ENCODE data around the gene ZMPSTE24.
A peak's percentile ranks its signal among the peaks of the same experiment; 100 is the strongest.
"Not testable (repeated sequence)": the region's sequence is repeated elsewhere in the genome, so short reads cannot be mapped to it uniquely, and the experiment has no call there.

The ZMPSTE24 gene

GRCh38 chr1:40257688-40258444, at the start of gene ZMPSTE24:
ZMPSTE24 (plus strand) TSS chr1:40258236; CDS start chr1:40258272, 36 bp downstream.
- peak; percentile 97 for DNase-seq

GRCh38 chr1:40210511-40211204, 47.4 kb upstream of the ZMPSTE24 start:
- DNase-seq, result no peak

GRCh38 chr1:40218333-40218732, 39.7 kb upstream of the ZMPSTE24 start:
- no peak for DNase-seq

GRCh38 chr1:40221471-40221905, 36.5 kb upstream of the ZMPSTE24 start:
- not testable (repeated sequence) for DNase-seq

- no peak for DNase-seq
These were observed 35.9 kb upstream of the ZMPSTE24 start for GRCh38 chr1:40221977-40222772.

- DNase-seq, result no peak
These were observed 34.0 kb upstream of the ZMPSTE24 start for GRCh38 chr1:40224040-40224439.

GRCh38 chr1:40226192-40226591, 31.8 kb upstream of the ZMPSTE24 start:
- no peak for DNase-seq

GRCh38 chr1:40232444-40232843, 25.6 kb upstream of the ZMPSTE24 start:
- DNase-seq, result peak; percentile 5

GRCh38 chr1:40239626-40240025, 18.4 kb upstream of the ZMPSTE24 start:
- no peak for DNase-seq

- no peak for DNase-seq
These were observed 17.6 kb upstream of the ZMPSTE24 start for GRCh38 chr1:40240390-40240789.

- no peak for DNase-seq
These were observed 16.7 kb upstream of the ZMPSTE24 start for GRCh38 chr1:40241362-40241761.

- no peak for DNase-seq
These were observed 14.7 kb upstream of the ZMPSTE24 start for GRCh38 chr1:40243351-40243750.

- no peak for DNase-seq
These were observed 13.8 kb upstream of the ZMPSTE24 start for GRCh38 chr1:40244138-40244744.

GRCh38 chr1:40245686-40246085, 12.3 kb upstream of the ZMPSTE24 start:
- DNase-seq, result no peak

- no peak for DNase-seq
These were observed 10.4 kb upstream of the ZMPSTE24 start, which contains the start of gene TMCO2 for GRCh38 chr1:40247655-40248054. TMCO2 (plus strand) TSS chr1:40247937; CDS start chr1:40247994, 57 bp downstream.

GRCh38 chr1:40248412-40248811, 9.6 kb upstream of the ZMPSTE24 start:
- DNase-seq, result no peak

GRCh38 chr1:40251456-40251855, 6.6 kb upstream of the ZMPSTE24 start:
- no peak for DNase-seq

- DNase-seq, result no peak
These were observed 5.4 kb upstream of the ZMPSTE24 start for GRCh38 chr1:40252601-40253000.

- DNase-seq, result no peak
These were observed 2.8 kb upstream of the ZMPSTE24 start for GRCh38 chr1:40255231-40255630.

- DNase-seq, result no peak
These were observed 1.5 kb upstream of the ZMPSTE24 start for GRCh38 chr1:40256401-40257084.

GRCh38 chr1:40257313-40257687, 736 bp upstream of the ZMPSTE24 start:
- peak; percentile 51 for DNase-seq

- DNase-seq, result no peak
These were observed 371 bp downstream of the ZMPSTE24 start for GRCh38 chr1:40258445-40258769.
